Calu3 (cell line): ENCODE measurements around the gene TYRO3. TPM values are rescaled to one million over a fixed set of nuclear protein-coding genes. Genes with fewer than 3 reads are reported as not detected.
"Not testable (repeated sequence)": the region's sequence is repeated elsewhere in the genome, so short reads cannot be mapped to it uniquely, and the experiment has no call there.

Experiments
- BruUV-seq: library from RNA; stranded (reverse); fragments of 400-500 nt; replicated peaks from 2 replicates; lab custom pipeline; 2021; lab: Mats Ljungman, UMichigan
- CTCF ChIA-PET: fragments of 300-600 bp; sonication (Branson Sonifier 250); formaldehyde crosslinking; loops from one replicate; lab custom pipeline; 2022; ENCODE audit warnings: antibody characterized with exemption; lab: Charles Lee
- DNase-seq: peaks from one replicate; pipeline ENCODE4 v3.0.0; 2022
- H3K27ac Mint-ChIP-seq: one replicate; pipeline ENCODE4 v1.8.0; 2022; ENCODE audit warnings: mixed read lengths; ENCODE audit not compliant: unreplicated experiment
- H3K27me3 Mint-ChIP-seq: one replicate; pipeline ENCODE4 v1.8.0; 2022; ENCODE audit warnings: mixed read lengths; ENCODE audit not compliant: unreplicated experiment
- H3K36me3 Mint-ChIP-seq: one replicate; pipeline ENCODE4 v1.8.0; 2022; ENCODE audit warnings: mild to moderate bottlenecking, moderate library complexity, mixed read lengths; ENCODE audit not compliant: insufficient read depth, unreplicated experiment
- H3K4me1 Mint-ChIP-seq: one replicate; pipeline ENCODE4 v1.8.0; 2022; ENCODE audit warnings: mild to moderate bottlenecking, low read depth, mixed read lengths; ENCODE audit not compliant: unreplicated experiment
- H3K4me3 Mint-ChIP-seq: one replicate; pipeline ENCODE4 v1.8.0; 2022; ENCODE audit warnings: mild to moderate bottlenecking, low read depth, moderate library complexity, mixed read lengths; ENCODE audit not compliant: unreplicated experiment
- H3K9me3 Mint-ChIP-seq: one replicate; pipeline ENCODE4 v1.8.0; 2022; ENCODE audit warnings: low read depth, mixed read lengths; ENCODE audit not compliant: unreplicated experiment
- intact Hi-C: fragments of 100-400 bp; cut with micrococcal nuclease; formaldehyde crosslinking; loops from one replicate; pipeline ENCODE4 v1.10.0; 2022; ENCODE audit not compliant: unreplicated experiment
- total RNA-seq: library from RNA; stranded (reverse); gene quantifications from 2 replicates; pipeline ENCODE4 v1.2.3, GENCODE V29; 2022
- TF ChIP-seq, protein P1 (sequence below): fragments of 200-600 bp; IDR thresholded peaks from one replicate; pipeline ENCODE4 v1.8.0; 2022; ENCODE audit warnings: antibody characterized with exemption; ENCODE audit not compliant: unreplicated experiment

The TYRO3 gene
- total RNA-seq, 1 experiment from 2014 or later: 8.1 TPM

DNA sequence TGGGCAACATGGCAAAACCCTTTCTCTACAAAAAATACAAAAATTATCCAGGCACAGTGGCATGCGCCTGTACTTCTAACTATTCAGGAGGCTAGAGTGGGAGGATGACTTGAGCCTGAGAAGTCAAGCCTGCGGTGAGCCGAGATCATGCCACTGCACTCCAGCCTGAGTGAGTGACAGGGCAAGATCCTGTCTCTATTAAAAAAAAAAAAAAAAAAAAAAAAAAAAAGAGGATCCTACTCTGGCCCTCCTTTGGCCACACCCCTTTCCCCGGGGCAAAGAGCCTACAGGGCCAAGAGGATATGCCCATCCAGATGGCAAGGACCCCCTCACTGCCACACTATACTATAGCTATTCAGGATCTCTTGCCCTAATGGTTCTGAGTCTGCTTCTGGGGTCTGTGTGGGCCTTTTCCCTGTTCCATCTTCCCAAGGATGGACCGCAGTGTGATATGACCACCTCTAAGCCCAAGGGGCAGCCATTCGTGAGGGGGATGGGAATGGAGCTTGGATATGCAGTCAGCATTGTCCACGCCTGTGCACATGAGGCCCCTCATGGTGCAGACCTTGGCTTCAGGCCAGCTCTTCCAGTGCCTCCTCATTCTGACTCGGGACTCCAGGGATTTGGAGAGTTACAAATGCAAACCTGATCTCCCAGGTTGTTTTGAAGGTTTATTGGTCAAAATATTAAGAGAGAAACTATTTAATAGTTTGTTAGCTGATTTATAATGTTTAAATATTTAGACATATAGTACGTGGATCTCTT lies 7.3 kb downstream of the TYRO3 start:
- CTCF ChIA-PET: interaction anchor here (0.6 to 0.7 kb wide), 2 partner anchors 15 to 231 kb away, joined by 3 to 4 read pairs; no protein-coding TSS in a partner anchor

DNA sequence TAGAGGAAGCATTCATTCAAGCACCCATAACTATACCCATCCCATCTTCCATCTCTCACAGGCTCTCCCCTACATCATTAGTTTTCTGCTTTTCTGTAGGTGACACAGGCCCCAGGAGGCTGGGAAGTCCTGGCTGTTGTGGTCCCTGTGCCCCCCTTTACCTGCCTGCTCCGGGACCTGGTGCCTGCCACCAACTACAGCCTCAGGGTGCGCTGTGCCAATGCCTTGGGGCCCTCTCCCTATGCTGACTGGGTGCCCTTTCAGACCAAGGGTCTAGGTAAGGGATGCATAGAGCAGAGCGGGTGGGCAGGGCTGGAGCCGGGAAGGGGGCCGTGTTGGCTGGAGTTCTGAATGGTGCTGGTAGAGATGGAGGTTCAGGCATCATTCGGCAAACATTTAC lies 8.2 kb downstream of the TYRO3 start:
- Mint-ChIP-seq H3K4me3 (no peak overlapping the region), H3K4me1 (no peaks in the 10 kb centered on the region), H3K9me3 (no peaks in the 10 kb centered on the region), H3K36me3 (no peaks in the 10 kb centered on the region), H3K27me3 (no peaks in the 10 kb centered on the region), H3K27ac (no peak overlapping the region)
- no peak for DNase-seq
- no TSS peak for BruUV-seq
- CTCF ChIA-PET: no interaction called here
- intact Hi-C loops: no loop called here
- TF ChIP-seq, protein P1, sequence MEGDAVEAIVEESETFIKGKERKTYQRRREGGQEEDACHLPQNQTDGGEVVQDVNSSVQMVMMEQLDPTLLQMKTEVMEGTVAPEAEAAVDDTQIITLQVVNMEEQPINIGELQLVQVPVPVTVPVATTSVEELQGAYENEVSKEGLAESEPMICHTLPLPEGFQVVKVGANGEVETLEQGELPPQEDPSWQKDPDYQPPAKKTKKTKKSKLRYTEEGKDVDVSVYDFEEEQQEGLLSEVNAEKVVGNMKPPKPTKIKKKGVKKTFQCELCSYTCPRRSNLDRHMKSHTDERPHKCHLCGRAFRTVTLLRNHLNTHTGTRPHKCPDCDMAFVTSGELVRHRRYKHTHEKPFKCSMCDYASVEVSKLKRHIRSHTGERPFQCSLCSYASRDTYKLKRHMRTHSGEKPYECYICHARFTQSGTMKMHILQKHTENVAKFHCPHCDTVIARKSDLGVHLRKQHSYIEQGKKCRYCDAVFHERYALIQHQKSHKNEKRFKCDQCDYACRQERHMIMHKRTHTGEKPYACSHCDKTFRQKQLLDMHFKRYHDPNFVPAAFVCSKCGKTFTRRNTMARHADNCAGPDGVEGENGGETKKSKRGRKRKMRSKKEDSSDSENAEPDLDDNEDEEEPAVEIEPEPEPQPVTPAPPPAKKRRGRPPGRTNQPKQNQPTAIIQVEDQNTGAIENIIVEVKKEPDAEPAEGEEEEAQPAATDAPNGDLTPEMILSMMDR: no peak

More for the DNA sequence above, 7.3 kb downstream of the TYRO3 start:
- Mint-ChIP-seq H3K36me3 (no peaks in the 10 kb centered on the region), H3K4me1 (no peaks in the 10 kb centered on the region), H3K27me3 (no peaks in the 10 kb centered on the region), H3K27ac (no peak overlapping the region), H3K9me3 (no peaks in the 10 kb centered on the region), H3K4me3 (no peak overlapping the region)
- intact Hi-C loops: no loop called here
- TF ChIP-seq, protein P1: no peak
- no peak for DNase-seq
- BruUV-seq: no TSS peak

DNA sequence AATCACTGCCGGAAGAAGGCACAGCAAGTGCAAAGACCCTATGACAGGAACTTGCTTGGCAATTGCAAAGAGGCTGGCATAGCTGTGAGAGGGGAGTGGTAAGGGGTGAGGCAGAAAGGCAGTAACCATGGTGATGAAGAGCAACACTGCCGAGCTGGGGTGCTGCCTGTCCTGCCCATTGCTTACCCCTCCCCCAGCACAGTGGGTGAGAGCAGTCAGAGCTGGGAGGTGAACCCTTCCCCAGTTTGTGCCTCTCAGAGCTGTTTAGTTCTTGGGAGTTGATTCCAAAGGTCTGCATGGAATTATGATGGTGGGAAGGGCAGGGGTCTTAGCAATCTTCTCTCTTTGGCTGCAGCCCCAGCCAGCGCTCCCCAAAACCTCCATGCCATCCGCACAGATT lies 8.8 kb downstream of the TYRO3 start:
- no peaks in the 10 kb centered on the region for H3K4me1 Mint-ChIP-seq
- no peak overlapping the region for H3K4me3 Mint-ChIP-seq
- no peak for DNase-seq
- no peaks in the 10 kb centered on the region for H3K9me3 Mint-ChIP-seq
- H3K27ac Mint-ChIP-seq: no peak overlapping the region
- H3K36me3 Mint-ChIP-seq: no peaks in the 10 kb centered on the region
- CTCF ChIA-PET: no interaction called here
- BruUV-seq: no TSS peak
- TF ChIP-seq, protein P1: no peak
- intact Hi-C loops: no loop called here
- H3K27me3 Mint-ChIP-seq: no peaks in the 10 kb centered on the region

DNA sequence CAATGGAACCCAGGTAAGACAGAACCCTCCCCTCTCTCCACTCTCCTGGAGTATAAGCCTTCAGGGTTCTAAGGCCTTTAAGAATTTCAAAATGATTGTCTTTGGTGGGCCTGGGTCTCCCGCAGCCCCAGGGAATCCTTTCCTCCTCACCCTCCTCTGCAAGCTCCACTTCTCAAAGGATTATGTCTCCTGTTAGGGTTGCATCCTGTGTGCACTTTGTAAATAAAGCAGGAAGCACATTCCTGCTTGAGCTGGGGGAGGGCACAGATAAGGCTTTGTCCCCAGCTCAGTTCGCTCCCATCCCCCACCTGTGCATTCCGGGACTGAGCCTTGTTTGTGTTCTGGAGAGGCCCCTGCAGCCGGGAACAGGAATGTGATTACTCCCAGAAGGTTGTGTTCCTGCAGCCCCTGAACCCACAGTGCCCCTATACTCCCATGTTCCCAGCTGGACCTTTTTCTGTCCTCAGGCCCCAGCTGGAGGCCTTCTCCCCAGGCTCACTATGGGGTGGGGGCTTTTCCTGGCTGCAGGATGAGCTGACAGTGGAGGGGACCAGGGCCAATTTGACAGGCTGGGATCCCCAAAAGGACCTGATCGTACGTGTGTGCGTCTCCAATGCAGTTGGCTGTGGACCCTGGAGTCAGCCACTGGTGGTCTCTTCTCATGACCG lies 9.5 kb downstream of the TYRO3 start:
- Mint-ChIP-seq H3K36me3 (no peaks in the 10 kb centered on the region), H3K27me3 (no peaks in the 10 kb centered on the region), H3K9me3 (no peaks in the 10 kb centered on the region), H3K27ac (no peak overlapping the region), H3K4me1 (no peaks in the 10 kb centered on the region), H3K4me3 (no peak overlapping the region)
- intact Hi-C loops: no loop called here
- TF ChIP-seq, protein P1: no peak
- BruUV-seq: no TSS peak
- DNase-seq: peak; percentile 6
- CTCF ChIA-PET: no interaction called here

DNA sequence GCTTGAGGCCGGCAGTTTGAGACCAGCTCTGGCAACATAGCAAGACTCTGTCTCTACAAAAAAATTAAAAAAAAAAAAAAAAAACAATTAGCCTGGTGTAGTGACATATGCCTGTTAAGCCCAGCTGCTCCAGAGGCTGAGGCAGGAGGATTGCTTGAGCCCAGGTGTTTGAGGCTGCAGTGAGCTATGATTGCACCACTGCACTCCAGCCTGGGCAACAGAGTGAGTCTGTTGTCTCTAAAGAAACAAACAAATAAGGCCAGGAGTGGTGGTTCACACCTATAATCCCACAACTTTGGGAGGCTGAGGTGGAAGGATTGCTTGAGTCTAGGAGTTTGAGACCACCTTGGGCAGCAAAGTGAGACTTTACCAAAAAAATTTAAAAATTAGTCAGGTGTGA lies 10.2 kb downstream of the TYRO3 start:
- H3K27ac Mint-ChIP-seq, H3K9me3 Mint-ChIP-seq, intact Hi-C loops, H3K4me3 Mint-ChIP-seq, H3K36me3 Mint-ChIP-seq, H3K27me3 Mint-ChIP-seq, DNase-seq, H3K4me1 Mint-ChIP-seq, BruUV-seq, CTCF ChIA-PET: not testable (repeated sequence)
